Jurkat, Clone E6-1 (cell line): ENCODE data around the gene TARP.
"Not testable (repeated sequence)": the region's sequence is repeated elsewhere in the genome, so short reads cannot be mapped to it uniquely, and the experiment has no call there.

Experiments used
- DNase-seq: peaks from one replicate; pipeline ENCODE4 v3.0.0-alpha.2; 2011; ENCODE audit warnings: low read depth, low spot score
- H3K4me3 ChIP-seq: 2 replicates; pipeline ENCODE4 v1.5.1; 2011; ENCODE audit warnings: mild to moderate bottlenecking, low read length, control low read depth, moderate library complexity

The TARP gene

DNA sequence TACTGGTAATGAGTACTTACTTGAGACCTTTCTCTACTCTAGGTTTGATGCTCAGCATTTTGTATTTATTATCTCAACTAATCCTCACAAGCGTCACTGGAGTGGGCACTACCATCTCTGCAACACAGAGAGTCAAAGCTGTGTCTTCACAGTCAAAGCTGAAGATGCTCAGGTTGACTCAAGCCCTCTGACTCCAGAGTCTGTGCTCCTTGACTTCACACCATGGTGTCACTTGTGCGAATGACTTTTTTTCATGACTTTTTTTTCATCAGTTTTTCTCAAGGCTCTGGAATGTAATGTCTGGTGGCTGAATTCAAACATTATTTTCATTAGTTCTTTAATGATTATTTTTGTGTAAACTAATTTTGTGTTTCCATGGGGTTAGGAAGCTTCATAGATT is 30.4 kb upstream of the TARP start:
- H3K4me3 ChIP-seq, result no peak overlapping the region
- no peak for DNase-seq

DNA sequence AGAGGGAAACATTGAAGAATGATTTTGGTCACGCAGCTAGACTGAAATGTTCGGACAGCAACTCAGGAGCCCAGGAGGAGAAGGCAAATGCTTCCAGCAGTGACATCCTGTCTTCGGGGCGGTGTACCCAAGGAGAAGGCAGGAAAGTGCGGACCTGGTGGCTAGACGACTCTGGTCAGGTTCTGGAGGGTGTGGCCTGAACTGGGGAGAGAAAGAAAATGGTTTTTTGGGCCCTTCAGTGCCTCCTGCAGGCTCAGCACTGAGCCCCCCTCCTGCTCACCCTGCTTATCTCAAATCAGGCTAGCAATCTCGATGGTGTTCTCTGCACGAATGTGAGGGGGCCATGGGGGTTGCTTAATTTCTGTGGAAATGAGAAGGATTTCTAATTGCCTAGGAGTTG is 26.7 kb upstream of the TARP start:
- H3K4me3 ChIP-seq, result no peak overlapping the region
- DNase-seq, result no peak

DNA sequence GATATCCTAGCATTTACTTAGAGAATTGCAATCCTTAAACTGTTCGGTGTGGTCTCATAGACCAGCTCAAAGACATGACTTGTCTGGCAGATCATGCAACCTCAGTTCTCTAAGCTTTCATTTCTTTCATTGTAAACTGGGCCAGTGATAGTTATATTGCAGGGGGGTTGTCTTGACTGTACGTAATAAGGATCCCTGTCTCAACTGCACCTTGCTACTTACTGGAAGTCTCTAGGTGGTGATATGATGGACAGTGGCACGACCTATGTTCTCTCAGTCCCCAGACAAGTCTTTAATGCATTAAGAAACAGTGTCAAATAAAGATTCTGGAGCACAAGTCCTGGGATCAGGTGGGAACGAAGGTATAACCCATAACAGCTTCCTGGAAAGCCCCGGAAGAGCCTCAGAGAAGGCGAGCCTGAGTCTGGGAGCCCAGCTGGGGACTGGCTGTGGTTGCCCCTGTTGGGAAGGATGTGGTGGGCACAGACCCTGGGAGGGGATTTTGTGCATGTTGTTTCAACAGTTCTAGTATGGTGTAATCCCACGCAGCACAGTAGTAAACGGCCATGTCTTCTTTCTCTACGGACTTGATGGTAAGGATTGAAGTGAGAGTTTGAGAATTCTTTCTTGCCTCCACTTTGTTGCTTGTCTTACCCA is 26.0 kb upstream of the TARP start:
- DNase-seq, result no peak
- no peak overlapping the region for H3K4me3 ChIP-seq

DNA sequence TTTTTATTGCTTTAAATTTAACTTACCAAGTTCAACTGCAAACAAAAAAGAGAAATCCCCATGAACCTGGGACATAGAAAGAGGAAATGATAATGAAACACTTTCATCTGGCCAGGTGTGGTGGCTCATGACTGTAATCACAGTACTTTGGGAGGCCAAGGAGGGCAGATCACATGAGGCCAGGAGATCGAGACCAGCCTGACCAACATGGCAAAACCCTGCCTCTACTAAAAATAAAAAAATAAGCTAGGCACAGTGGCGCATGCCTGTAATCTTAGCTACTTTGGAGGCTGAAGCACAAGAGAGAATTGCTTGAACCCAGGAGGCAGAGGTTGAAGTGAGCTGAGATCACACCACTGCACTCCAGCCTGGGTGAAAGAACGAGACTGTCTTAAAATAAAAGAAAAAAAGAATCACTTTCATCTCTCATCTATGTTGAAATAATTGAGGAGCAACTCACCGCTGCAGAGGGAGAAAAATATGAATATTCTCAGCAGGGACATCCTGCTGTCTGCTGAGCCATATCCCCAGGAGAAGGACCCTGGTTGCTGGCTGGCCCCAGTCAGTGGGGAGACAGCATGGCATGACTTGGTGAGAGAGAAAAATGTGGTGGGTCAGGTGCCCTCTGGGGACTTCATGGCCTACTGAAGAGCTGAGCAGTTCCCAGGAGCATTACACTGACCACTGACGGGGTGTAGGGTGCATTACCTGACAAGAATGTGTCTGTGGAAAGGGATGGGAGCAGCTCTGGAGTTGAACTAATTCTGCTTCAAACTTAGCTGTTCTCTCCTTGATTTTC is 22.8 kb upstream of the TARP start:
- no peak for DNase-seq

DNA sequence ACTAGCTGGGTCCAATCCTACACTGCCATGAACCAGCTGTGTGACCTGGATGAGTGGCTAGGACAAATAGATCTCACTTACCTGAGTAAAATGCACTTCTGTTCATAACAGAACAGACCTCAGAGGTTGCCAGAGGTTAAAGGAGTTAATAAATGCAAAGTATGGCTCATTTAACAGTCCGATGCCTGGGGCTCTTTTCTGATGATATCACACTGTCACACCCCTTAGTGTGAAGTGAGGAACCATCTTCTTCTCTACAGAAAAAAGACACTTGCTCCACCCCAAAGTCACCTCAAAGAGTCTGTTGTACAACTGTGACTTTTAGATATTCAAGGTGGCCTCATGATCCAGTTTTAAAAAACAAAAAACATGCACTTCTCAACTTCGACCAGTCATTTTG is 21.5 kb upstream of the TARP start:
- H3K4me3 ChIP-seq, result no peak overlapping the region
- no peak for DNase-seq

More for the DNA sequence above, 22.8 kb upstream of the TARP start:
- H3K4me3 ChIP-seq, result no peak overlapping the region

DNA sequence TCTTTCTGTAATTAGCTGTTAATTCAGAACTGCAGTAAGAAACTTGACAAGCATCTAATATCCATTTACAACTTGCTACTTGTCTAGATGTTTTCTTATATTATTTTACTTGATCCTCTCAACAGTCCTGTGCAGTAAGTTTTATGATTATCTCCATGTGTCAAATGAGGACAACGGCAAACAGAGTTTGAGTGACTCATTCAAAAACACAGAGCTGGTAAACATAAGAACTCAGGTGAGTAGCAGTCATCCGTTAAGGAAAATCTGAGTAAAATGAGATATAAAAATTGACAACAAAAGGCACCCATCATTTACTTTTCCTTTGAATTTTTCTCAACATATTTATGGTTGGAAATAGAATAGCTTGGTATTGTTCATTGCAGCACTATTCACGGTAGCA is 19.0 kb upstream of the TARP start:
- DNase-seq, result no peak

DNA sequence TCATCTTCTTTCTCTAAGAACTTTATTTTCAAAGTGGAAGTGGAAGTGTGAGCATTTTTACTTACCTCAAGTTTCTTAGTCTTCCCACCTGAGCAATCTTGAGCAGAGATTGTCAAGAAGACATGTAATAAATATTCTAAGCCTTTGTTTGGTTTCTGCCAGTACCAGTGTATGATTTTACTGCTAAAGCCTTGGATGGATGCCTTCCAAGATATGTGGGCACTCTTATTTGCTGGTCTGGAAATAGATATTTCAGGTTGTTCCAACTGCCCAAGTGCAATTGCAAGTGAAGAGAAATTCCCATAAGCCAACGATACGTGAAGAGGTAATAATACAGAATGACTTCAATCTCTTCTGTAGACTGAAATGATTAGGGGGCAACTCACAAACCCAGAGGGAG is 18.2 kb upstream of the TARP start:
- no peak for DNase-seq
- H3K4me3 ChIP-seq, result no peak overlapping the region

More for the DNA sequence above, 19.0 kb upstream of the TARP start:
- H3K4me3 ChIP-seq, result no peak overlapping the region

DNA sequence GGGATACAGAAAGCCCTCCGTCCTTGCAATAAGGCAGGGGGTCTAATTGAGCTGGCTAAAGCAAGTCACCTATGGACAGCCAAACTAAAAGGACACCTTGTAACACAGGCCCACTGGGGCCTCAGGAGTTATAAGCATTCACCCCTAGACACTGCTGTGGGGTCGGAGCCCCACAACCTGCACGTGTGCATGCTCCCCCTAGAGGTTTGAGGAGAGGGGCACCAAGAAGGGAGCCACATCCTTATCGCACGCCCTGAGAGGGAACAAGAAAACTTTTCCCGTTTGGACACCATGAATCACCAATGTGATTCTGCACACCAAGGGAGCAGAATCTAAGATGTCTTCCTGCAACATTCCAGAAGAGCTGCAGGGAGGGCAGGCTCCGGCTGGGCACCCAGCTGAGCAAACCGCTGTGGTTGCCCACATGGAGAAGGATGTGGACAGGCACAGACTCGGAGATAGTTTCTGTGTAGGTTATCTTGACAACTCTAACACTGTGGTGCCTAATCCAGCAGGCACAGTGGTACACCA is 17.7 kb upstream of the TARP start:
- H3K4me3 ChIP-seq, result no peak overlapping the region
- DNase-seq, result no peak

DNA sequence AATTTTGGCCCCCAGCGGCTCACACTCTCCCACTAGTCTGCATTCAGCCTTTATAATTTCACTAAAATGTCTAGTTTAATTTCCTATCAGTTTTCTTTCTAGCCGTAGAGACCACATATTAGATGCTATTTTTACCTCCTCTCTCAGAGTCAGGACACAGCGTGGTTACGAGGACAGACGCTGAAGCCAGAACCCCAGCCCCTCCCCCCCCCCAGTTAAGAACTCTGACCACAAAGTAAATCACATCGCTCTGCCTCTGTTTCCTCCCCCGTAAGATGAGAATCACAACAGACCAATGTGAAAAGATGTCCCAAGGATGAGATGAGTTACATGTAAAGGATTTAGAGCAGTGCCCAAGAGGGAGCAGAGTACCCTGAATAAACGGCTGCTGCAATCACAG is 11.1 kb upstream of the TARP start:
- no peak overlapping the region for H3K4me3 ChIP-seq
- no peak for DNase-seq

DNA sequence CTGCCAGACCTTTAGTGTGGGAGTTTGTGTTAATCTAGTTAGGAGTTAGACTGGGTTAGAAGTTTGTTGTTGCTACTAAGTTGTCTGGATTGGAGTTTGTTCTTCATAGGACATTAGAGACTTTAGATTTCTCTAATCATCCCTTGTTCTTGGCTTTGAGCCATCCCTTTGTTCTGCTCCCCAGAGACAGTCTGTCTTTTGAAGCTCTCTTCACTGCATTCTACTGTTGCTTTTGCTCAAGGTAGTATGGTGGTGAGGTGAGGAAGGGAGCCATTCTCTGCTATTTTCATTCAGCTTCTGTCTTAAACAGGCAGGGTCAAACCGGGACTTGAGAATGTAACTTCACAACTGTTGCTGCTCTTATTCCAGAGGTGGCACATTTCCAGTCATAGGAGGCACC is 10.4 kb upstream of the TARP start:
- DNase-seq, result no peak
- no peak overlapping the region for H3K4me3 ChIP-seq

DNA sequence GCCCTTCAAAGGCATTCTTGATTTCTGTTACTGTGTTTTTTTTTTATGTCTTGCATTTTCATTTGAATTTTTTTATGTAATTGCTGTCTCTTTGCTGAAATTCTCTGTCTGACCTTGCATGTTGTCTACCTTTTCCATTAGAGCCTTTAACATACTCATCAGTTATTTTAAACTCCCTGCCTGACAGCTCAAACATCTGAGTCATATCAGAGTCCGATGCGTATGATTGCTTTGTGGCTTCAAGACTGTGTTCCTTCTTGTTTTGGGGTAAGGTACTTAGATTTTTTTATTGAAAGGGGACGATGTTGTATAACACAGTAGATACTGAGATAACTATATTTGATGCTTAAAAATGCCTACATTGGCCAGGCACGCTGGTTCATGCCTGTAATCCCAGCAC is 9.7 kb upstream of the TARP start:
- no peak for DNase-seq

DNA sequence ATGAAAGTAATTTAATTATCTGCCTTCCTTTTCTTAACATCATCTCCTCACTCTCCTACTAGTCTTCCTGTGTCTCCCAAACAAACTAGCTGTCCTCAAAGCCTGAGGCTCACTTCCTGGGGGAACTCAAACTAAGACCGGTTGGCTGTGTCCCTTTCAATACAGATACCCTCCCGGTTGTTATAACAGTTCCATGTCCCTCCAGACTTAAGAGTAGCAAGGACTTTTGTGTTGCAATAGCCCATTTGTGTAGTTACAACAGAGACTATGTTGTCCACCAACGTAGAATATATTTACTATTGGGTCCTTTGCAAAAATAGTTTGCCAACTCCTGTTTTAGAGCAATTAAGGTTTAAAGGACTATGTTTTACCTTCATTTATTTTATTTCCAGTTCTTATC is 8.6 kb upstream of the TARP start:
- DNase-seq, result no peak
- no peak overlapping the region for H3K4me3 ChIP-seq

More for the DNA sequence above, 9.7 kb upstream of the TARP start:
- H3K4me3 ChIP-seq, result no peak overlapping the region

DNA sequence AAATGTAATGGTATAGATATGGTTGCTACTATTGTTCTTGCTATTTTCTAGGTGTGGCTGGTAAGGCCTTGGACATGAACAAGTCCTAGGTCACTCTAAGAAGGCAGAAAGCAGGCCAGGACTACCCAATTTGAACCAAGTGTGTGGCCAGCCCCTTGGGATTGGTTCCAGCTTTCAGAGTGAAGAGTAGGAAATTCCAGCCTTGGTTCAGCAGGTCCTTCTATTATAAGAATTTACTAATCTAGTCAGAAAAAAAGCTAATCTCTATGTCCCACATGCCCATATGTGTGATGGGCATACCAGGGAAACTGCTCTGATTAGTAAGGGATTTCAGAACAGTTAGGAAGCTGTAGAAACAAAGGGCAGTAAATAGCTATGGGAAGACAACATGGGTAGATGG is 7.8 kb upstream of the TARP start:
- no peak for DNase-seq

DNA sequence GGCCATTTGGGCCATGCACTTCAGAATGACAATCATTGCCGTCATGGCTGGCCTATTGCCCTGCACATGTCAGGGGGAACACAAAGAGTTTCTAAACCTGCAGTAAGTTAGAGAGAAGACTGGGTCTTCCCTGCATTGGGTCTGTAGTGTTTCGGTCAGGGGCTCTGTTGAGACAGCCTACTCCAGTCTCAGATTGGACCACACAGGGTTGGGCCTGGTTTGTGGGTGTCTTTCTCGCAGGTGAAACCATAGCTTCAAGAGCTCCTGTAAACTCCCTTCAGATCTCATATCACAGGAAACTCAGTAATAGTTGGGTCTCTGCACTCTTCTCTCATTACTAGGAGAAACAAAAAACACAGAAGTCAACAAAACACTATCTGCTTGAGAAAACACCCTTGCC is 7.3 kb upstream of the TARP start:
- DNase-seq, result no peak
- no peak overlapping the region for H3K4me3 ChIP-seq

More for the DNA sequence above, 7.8 kb upstream of the TARP start:
- H3K4me3 ChIP-seq, result no peak overlapping the region

DNA sequence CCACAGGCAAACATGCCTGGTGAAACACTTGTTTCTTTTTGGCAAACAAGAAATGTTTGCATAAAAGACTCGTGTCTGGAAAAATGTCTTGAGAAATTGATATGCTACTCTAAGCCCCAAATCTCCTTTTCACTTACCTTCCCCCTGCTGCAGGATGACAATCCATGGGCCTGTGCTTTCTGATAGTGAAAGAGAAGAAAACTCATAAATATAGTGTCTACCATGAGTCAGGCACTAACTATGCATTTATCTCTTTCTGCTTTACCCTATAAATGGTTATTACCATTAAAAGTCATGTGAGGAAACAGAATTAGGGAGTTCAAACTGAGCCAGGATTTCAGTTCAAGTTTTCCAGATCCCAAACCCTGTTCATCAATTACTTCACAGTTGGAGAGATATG is 6.6 kb upstream of the TARP start:
- no peak overlapping the region for H3K4me3 ChIP-seq
- DNase-seq, result no peak

DNA sequence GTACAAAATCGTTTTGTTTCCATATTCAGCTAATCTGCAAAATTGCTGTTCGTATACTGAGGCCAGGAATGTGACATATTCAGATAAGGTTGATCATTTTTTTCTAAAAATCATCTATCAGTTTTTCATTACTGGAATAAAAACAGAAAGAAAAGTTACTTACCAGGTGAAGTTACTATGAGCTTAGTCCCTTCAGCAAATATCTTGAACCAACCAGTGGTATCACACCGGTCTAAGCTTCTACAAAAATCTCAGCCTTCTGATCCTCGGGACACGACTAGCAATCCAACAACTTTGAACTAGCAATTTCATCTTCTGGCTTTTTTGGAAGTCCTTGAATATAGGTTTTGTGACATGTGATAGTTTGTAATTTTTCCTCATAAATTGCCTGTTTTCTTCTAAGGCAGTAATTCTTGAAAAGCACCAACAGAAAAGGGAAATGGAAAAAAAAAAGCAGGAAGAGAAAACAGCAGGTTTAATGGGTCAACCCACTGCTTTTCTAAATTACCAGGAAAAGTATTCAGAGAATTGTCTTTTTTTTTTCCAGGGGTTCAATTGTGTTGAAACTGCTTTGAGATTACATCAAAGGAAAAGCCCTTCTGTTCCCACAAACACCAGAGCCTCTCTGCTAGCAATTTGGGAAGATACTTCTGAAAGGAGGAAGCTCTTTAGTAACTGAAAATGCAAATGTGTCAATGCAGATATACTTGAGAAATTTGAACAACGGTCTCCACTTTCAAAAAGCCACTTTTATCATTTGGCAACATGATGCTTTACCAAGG is 2.9 kb upstream of the TARP start:
- no peak overlapping the region for H3K4me3 ChIP-seq
- DNase-seq, result no peak

DNA sequence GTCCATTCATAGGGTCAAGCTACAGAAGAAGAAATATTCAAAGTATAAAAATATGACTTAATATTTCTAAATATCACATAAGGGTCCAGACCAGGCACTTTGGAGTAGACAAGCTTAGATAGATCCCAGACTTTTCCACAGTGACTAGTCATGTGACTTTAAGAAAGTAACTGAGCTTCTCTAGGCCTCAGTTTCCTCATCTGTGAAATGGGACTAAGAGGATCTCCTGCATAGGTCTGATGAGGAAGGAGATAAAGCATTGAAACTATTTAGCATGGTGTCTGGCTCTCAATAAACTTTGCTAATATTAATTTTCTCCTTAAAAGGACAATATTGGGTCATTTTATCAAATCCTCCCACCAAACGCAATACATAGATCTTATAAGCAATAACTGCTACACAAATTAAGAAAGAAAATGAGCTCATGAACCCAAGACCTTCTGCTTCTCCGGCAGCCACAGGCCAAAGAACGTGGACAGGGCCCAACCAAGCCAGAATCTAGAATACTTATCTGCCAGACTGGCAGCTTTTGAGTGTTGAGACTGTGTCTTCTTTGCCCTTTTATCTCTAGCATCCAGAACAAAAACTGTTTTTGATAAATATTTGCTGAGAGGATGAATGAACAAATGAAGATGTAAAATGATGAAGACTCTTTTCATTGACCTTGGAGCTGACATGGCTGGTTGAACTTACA is 1.6 kb upstream of the TARP start:
- no peak for DNase-seq

DNA sequence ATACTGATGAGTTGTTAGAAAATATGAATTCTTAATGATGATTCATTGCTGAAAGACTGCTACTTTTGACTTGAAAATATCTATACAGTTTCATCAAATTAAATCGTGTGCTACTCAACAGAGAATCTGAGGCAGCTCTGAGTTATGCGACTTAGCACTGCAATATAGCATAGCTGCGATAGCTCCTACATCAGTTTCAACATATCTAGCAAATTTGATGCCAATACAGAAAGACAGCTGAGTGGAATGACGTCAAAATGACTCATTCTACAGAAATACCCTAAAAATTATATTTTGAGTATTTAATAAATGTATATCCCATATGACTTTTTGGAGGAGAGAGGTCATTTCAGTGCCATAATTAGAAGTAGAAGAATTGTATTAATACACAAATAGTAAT is 1.1 kb upstream of the TARP start:
- DNase-seq, result no peak
- H3K4me3 ChIP-seq, result no peak overlapping the region

More for the DNA sequence above, 1.6 kb upstream of the TARP start:
- no peak overlapping the region for H3K4me3 ChIP-seq

DNA sequence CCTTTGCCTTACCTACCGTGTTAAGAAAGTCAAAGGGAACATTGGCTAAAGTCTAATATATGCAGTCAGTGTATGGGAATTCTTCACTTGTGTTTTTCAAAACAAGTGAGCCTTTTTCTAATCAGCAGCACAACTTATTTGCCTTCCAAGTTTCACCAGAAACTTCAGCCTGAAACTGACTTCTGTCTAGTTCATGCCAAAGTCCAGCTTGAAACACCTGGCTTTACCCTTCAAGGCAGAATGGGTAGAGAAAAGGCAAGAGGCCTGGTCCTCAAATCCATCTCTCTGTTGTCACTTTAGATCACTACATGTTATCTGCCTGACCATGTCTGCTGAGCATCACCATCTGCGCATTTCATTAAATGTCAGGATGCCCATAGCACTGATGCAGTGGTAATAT is 3.0 kb downstream of the TARP start:
- not testable (repeated sequence) for DNase-seq, H3K4me3 ChIP-seq
